NCI-H146 treated with DMSO at 0.1 percent for 48 hours (cell line): ENCODE results near the gene NET1.

Source experiments
- DNase-seq: peaks from one replicate; lab custom pipeline; 2025; ENCODE audit not compliant: unreplicated experiment; lab: John Stamatoyannopoulos, UW

The NET1 gene

DNA sequence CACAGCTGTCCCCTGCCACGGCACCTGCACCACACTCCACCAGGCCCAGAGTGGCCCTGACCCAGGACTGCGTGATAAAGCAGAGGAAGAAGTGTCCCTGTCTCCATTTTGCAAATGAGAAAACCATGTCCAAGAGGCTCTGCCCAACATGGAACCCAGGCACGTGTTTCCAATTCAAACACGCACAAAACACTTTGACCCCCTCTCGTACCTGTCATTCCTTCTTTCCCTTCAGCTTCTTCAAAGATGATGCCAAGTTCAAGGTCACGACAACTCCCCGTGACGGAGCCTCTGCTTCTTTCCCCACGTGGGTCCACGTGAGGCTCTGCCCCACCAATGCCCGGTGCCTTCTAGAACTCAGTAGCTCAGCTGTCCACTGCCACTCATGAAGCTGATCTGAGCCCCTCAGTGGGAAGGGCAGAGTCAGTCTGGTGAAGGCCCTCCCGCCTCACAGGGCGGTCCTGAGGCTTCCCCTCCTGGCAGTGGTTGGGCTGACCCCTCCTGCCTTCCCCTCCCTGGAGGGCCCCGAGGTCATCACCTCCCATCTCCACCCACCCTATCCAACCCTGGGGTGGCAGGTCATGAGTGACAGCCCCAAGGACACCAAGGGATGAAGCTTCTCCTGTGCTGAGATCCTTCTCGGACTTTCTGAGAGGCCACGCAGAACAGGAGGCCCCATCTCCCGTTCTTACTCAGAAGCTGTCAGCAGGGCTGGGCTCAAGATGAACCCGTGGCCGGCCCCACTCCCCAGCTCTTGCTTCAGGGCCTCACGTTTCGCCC is 68.0 kb downstream of the NET1 start:
- no peak for DNase-seq

- DNase-seq: no peak
These were observed 68.8 kb downstream of the NET1 start for GRCh38 chr10:5481121-5481520.

DNA sequence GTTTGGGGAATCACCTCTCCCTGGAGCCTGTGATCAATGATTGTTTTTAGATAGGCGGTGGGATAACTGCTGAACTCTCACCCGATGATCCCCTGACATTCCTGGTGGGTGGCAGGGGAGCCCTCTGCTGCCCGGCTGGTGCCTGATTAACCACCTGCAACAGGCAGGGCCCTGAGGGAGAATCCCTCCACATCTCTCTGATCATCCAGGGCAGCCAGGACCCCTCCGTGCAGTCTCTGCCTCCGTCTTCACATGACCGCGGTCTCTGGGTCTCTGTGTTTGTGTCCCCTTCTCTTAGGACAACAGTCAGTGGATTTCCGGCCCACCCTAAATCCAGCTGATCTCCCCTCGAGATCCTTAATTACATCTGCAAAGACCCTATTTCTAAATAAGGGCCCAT is 69.7 kb downstream of the NET1 start:
- no peak for DNase-seq

GRCh38 chr10:5484205-5484604 is 71.8 kb downstream of the NET1 start:
- DNase-seq: no peak

- no peak for DNase-seq
These were observed 72.9 kb downstream of the NET1 start for GRCh38 chr10:5485290-5485689.

- DNase-seq: no peak
These were observed 73.8 kb downstream of the NET1 start for GRCh38 chr10:5485948-5486852.

GRCh38 chr10:5486853-5487235 is 74.5 kb downstream of the NET1 start:
- DNase-seq: no peak

DNA sequence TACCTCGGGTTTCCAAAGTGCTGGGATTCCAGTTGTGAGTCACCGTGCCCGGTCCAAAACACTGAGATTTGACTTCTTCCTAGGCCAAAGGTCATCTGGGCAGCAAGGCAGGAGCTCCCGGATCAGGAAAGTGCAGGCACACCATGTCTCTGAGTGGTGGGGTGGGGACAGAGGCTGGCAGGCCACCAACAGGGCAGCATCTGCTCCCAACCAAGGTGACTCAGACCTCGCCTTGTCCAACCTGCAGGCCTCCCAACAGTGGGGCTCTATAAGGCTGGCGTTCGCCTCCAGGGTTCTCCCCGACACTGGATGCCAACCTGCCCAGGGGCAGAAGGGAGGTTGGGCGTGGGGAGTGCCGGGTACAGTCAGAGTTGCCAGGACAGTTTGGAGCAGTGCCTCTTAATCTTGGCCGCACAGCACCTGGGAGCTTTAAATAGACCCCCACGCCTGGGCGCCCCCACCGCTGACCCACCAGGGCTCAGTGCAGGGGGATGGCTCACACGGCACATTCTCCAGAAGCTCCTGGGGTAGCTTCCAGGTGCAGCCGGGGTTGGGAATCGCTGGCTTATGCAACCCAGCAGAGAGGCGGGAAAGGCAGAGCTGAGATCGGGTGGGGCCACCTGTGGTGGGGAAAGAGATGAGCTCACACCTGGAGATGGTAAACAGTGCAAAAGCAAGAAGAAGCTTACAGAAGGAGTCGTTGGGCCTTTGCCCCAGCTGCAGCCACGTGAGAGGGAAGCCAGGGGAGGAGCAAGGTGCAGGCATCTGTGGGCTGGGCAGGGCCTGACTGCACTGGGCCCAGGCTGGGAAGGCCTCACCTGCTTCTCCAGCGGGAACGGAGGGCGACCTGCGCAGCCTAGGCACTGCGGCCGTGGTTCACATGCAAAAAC is 76.2 kb downstream of the NET1 start:
- DNase-seq: peak; percentile 58

GRCh38 chr10:5490032-5490431 is 77.7 kb downstream of the NET1 start:
- DNase-seq: no peak

DNA sequence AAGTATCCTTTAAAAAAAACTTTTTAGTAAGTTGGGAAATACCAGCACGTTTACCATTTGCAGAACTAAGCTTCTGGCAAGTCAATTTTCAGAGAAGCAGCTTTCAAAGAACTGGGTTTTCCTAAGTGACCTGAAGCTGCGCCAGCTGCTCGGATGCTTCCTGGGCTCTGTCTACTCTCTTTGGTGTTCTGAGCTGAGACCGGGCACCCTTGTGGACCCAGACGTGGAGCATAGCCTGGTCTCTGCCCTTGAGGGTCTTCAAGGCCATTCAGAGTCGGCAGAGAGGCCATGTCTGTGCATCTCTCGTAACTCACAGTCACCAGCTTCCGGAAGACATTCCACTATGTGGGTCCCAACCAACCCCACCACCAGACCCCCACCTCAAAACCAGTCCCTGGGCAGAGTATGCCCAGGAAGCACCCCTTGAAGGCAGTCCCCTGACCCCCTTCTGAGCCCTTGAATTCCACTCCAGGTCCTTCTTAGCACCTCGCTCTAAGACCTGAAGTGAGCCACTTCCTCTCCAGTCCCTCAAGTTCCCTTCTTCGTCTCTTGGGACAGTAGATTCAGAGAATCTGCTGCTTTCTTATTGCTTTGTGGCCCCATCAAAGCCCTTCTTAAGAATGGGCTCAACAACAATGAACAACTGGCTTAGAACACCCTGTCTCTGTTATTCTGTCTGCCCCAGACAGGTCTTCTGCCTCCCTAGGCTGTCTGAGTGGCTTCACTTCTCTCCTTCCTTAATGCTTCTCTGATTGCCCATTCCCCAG is 78.5 kb downstream of the NET1 start:
- DNase-seq: no peak

DNA sequence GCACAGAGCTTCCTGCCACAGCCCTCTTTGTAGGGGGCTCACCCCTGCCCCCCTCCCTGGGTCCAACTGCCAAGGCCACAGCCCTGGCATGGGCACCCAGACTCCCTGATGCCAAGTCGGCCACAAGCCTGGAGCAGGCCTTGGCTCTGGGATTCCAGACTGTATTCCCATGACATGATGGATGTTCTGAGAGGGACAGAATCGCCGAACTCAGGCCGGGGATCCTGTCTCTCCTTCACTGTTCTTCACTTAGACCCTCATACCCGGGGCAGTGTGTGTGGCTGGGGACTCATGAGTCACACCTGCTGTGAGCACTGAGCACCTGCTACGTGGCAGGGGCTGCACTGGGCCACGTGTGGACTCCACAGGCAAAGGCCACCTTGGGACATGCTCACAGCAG is 79.1 kb downstream of the NET1 start:
- DNase-seq: no peak

GRCh38 chr10:5492322-5492855 is 80.0 kb downstream of the NET1 start:
- no peak for DNase-seq

- no peak for DNase-seq
These were observed 80.7 kb downstream of the NET1 start for GRCh38 chr10:5492929-5493576.

- DNase-seq: no peak
These were observed 81.3 kb downstream of the NET1 start for GRCh38 chr10:5493691-5494090.

DNA sequence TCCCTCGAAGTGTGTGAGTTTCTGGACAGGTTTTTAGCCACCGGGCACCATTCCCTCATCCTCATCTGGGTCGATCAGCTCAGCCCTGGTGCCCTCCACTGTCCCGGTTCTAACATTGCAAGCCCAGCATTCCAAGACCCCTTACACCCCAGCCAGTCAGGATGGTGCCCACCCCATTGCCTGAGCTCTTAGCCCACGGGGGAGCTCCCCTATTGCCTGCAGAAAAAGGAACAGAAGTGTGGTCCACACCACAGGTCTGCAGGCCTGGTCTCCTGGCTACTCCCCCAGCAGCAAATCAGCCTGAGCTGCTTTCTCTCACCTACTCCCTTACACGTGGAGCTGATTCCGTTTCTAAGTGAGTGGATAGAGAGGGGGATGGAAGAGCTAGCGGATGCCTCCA is 82.3 kb downstream of the NET1 start:
- no peak for DNase-seq

- DNase-seq: no peak
These were observed 84.2 kb downstream of the NET1 start for GRCh38 chr10:5496261-5497250.

- DNase-seq: no peak
These were observed 84.9 kb downstream of the NET1 start for GRCh38 chr10:5497289-5497688.

DNA sequence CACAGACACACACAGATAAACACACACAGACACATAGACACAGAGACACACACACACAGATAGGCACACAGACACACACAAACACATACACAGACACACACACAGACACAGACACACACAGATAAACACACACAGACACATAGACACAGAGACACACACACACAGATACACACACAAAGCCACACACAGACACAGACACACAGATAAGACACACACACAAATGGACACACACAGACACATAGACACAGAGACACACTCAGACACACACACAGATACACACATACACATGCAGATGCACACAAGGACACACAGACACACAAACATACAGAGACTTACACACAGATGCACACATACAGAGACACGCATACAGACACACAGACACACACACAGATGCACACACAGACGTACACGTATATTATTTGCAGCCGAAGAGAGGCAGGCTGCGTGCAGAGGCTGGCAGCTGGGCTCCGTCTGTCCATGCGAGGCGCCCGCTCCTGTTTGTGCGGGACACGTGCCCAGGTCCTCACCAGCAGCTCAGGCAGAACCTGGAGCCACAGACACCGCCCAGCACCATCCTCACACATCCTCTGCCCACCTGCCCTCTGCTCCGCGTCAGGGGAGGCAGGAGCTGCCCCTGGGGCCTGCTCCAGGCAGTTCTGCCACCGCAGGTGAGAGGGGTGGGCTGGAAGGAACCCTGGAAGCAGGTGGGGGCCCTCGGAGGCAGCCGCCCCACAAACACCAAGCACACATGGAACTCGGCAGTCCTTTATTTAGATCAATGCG is 85.8 kb downstream of the NET1 start:
- no peak for DNase-seq
